ENCODE measurements around the gene GANAB. TPM values are rescaled to one million over a fixed set of nuclear protein-coding genes. Genes with fewer than 3 reads are reported as not detected.

GANAB gene
- total RNA-seq, 1 donor from 2014 or later = 271 TPM

GRCh38 chr11:62671236-62671607 lies 24.8 kb upstream of the GANAB start:
- no peaks in the 10 kb centered on the region for H3K36me3 ChIP-seq (ENCODE audit: control insufficient read depth, insufficient read depth, low read length)
- peak overlapping the region; percentile 92 for H3K4me3 ChIP-seq (ENCODE audit: low read depth, low read length)
- no peaks in the 10 kb centered on the region for H3K27me3 ChIP-seq (ENCODE audit: control insufficient read depth, insufficient read depth, low read length)
- no peak for DNase-seq (ENCODE audit: low read depth)
- TF ChIP-seq CTCF (IDR thresholded peaks at IDR 0.05; ENCODE audit: insufficient read depth, low read length, poor library complexity, severe bottlenecking) = no peak

- H3K4me3 ChIP-seq (ENCODE audit: low read depth, low read length) = no peak overlapping the region
- DNase-seq (ENCODE audit: low read depth) = no peak
- H3K27me3 ChIP-seq (ENCODE audit: control insufficient read depth, insufficient read depth, low read length) = no peaks in the 10 kb centered on the region
- no peaks in the 10 kb centered on the region for H3K36me3 ChIP-seq (ENCODE audit: control insufficient read depth, insufficient read depth, low read length)
- TF ChIP-seq CTCF (IDR thresholded peaks at IDR 0.05; ENCODE audit: insufficient read depth, low read length, poor library complexity, severe bottlenecking) = no peak
Observed at GRCh38 chr11:62669420-62670161, 23.2 kb upstream of the GANAB start.

- no peak for TF ChIP-seq CTCF (IDR thresholded peaks at IDR 0.05; ENCODE audit: insufficient read depth, low read length, poor library complexity, severe bottlenecking)
- no peak overlapping the region for H3K4me3 ChIP-seq (ENCODE audit: low read depth, low read length)
- H3K27me3 ChIP-seq (ENCODE audit: control insufficient read depth, insufficient read depth, low read length) = no peaks in the 10 kb centered on the region
- peaks cover 1% of the 10 kb centered on the region for H3K36me3 ChIP-seq (ENCODE audit: control insufficient read depth, insufficient read depth, low read length)
- no peak for DNase-seq (ENCODE audit: low read depth)
Observed at GRCh38 chr11:62667460-62667859, 21.0 kb upstream of the GANAB start.

- no peak for DNase-seq (ENCODE audit: low read depth)
- peaks cover 1% of the 10 kb centered on the region for H3K36me3 ChIP-seq (ENCODE audit: control insufficient read depth, insufficient read depth, low read length)
- H3K4me3 ChIP-seq (ENCODE audit: low read depth, low read length) = peak overlapping the region; percentile 77
- H3K27me3 ChIP-seq (ENCODE audit: control insufficient read depth, insufficient read depth, low read length) = no peaks in the 10 kb centered on the region
- no peak for TF ChIP-seq CTCF (IDR thresholded peaks at IDR 0.05; ENCODE audit: insufficient read depth, low read length, poor library complexity, severe bottlenecking)
Observed at GRCh38 chr11:62666259-62666926, 20.0 kb upstream of the GANAB start.

- TF ChIP-seq CTCF (IDR thresholded peaks at IDR 0.05; ENCODE audit: insufficient read depth, low read length, poor library complexity, severe bottlenecking) = no peak
- no peak for DNase-seq (ENCODE audit: low read depth)
- H3K4me3 ChIP-seq (ENCODE audit: low read depth, low read length) = peak overlapping the region; percentile 77
- peaks cover 1% of the 10 kb centered on the region for H3K36me3 ChIP-seq (ENCODE audit: control insufficient read depth, insufficient read depth, low read length)
- no peaks in the 10 kb centered on the region for H3K27me3 ChIP-seq (ENCODE audit: control insufficient read depth, insufficient read depth, low read length)
Observed at GRCh38 chr11:62665599-62666258, 19.3 kb upstream of the GANAB start.

Data from kidney epithelial cell (primary cell).